OCI-LY1 (cell line): ENCODE measurements around the gene PRG3.

ENCODE experiments used
- H2AFZ ChIP-seq: fragments of 200-600 bp; sonication (generic), shearing (Covaris generic); 2 replicates; pipeline ENCODE4 v1.6.0; 2014; ENCODE audit warnings: antibody characterized with exemption, mild to moderate bottlenecking, low read length
- H3F3A ChIP-seq: fragments of 200-600 bp; sonication (generic), shearing (Covaris generic); 2 replicates; pipeline ENCODE4 v1.6.0; 2014; ENCODE audit warnings: mild to moderate bottlenecking, antibody characterized with exemption, low read length, moderate library complexity; ENCODE audit not compliant: insufficient read depth
- H3K27ac ChIP-seq: fragments of 200-600 bp; sonication (generic); 2 replicates; pipeline ENCODE4 v1.5.1; 2014; ENCODE audit warnings: low read length, mixed run types, mild to moderate bottlenecking, low read depth; ENCODE audit not compliant: poor library complexity, severe bottlenecking
- H3K27me3 ChIP-seq: fragments of 200-600 bp; sonication (generic); 2 replicates; pipeline ENCODE4 v1.6.0; 2014; ENCODE audit warnings: antibody characterized with exemption, mild to moderate bottlenecking, low read length, moderate library complexity; ENCODE audit not compliant: insufficient read depth
- H3K36me3 ChIP-seq: fragments of 200-600 bp; sonication (generic); 2 replicates; pipeline ENCODE4 v1.6.1; 2014; ENCODE audit warnings: mild to moderate bottlenecking, antibody characterized with exemption, low read length, moderate library complexity, mixed read lengths; ENCODE audit not compliant: insufficient read depth
- H3K4me1 ChIP-seq: fragments of 200-600 bp; sonication (generic); 2 replicates; pipeline ENCODE4 v1.5.1; 2014; ENCODE audit warnings: mild to moderate bottlenecking, low read length, moderate library complexity; ENCODE audit not compliant: insufficient read depth, severe bottlenecking
- H3K4me2 ChIP-seq: fragments of 200-600 bp; sonication (generic), shearing (Covaris generic); 2 replicates; pipeline ENCODE4 v1.6.1; 2014; ENCODE audit warnings: low read length
- H3K4me3 ChIP-seq: fragments of 200-600 bp; sonication (generic); 2 replicates; pipeline ENCODE4 v1.5.1; 2014; ENCODE audit warnings: low read length, low read depth, mild to moderate bottlenecking, mixed read lengths; ENCODE audit not compliant: poor library complexity, severe bottlenecking
- H3K79me2 ChIP-seq: fragments of 200-600 bp; shearing (Covaris generic); 2 replicates; pipeline ENCODE4 v1.6.1; 2016; ENCODE audit warnings: mixed run types, low read length, mixed read lengths; ENCODE audit not compliant: insufficient read depth
- H3K9ac ChIP-seq: fragments of 200-600 bp; sonication (generic), shearing (Covaris generic); 2 replicates; pipeline ENCODE4 v1.6.1; 2014; ENCODE audit warnings: mild to moderate bottlenecking, low read length, mixed read lengths
- H3K9me2 ChIP-seq: fragments of 200-600 bp; sonication (generic), shearing (Covaris generic); 2 replicates; pipeline ENCODE4 v1.6.1; 2014; ENCODE audit warnings: low read depth, mild to moderate bottlenecking, low read length, mixed read lengths
- H3K9me3 ChIP-seq: fragments of 200-600 bp; shearing (Covaris generic); 2 replicates; pipeline ENCODE4 v1.6.1; 2014; ENCODE audit warnings: low read length, mixed read lengths
- H4K20me1 ChIP-seq: fragments of 200-600 bp; sonication (generic), shearing (Covaris generic); 2 replicates; pipeline ENCODE4 v1.6.0; 2016; ENCODE audit warnings: mild to moderate bottlenecking, low read length; ENCODE audit not compliant: insufficient read depth
- CTCF ChIP-seq: fragments of 200-600 bp; sonication (generic), shearing (Covaris generic); IDR thresholded peaks from 2 replicates; pipeline ENCODE4 v1.5.1; 2017; ENCODE audit warnings: mild to moderate bottlenecking, antibody characterized with exemption, low read length, moderate library complexity, mixed read lengths
- EZH2 ChIP-seq: fragments of 200-600 bp; sonication (generic), shearing (Covaris generic); IDR thresholded peaks from 2 replicates; pipeline ENCODE4 v1.8.0; 2017; ENCODE audit warnings: borderline replicate concordance, mixed run types, mild to moderate bottlenecking, antibody characterized with exemption, low read length, moderate library complexity, mixed read lengths

PRG3 gene

DNA sequence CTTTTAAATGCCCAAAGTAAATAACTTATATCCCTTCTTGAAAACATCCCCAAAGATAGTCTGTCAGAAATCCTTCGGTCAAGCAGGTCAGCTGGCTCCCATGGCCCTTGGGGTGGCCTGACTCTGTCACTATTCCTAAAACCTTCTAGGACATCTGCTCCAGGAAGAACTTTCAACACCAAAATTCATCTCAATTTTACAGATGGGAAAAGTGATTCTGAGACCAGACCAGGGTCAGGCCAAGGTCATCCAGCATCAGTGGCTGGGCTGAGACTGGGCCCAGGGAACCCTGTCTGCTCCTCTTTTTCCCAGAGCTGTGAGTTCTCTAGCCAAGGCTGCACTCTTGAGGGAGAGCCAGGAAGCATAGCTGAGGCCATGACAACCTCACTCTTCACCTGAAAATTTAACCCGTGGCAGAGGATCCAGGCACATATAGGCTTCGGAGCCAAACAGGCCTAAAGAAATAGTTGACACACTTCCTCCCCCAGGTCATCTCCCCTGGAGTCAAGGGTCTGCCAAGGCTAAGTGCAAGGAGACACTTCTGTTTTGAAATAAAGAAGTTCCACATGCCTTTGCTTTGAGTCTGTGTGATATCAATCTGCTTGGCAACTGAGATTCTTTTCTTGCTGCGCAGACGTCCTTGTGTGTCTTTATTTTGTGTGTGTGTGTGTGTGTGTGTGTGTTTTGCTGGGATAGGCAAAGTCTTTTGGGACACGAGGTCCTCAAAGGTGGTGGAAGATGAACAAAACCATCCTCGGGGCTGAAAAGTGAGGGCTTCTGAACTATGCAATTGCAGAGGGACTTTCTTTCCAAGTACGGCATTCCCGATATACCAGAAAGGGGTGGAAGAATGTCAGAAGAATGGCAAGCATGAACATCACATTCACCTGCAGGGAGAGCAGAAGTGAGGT, 26.3 kb upstream of the PRG3 start:
- TF ChIP-seq CTCF (no peak), EZH2 (no peak)
- Histone ChIP-seq H3K4me2 (no peak overlapping the region), H3K4me3 (no peak overlapping the region), H3K9me2 (no peaks in the 10 kb centered on the region), H3K9me3 (no peaks in the 10 kb centered on the region), H3K9ac (no peak overlapping the region), H3K4me1 (no peaks in the 10 kb centered on the region), H4K20me1 (no peaks in the 10 kb centered on the region), H2AFZ (no peak overlapping the region), H3K36me3 (peaks cover 69% of the 10 kb centered on the region), H3K79me2 (no peaks in the 10 kb centered on the region), H3F3A (no peaks in the 10 kb centered on the region), H3K27ac (no peak overlapping the region), H3K27me3 (no peaks in the 10 kb centered on the region)

- Histone ChIP-seq H3K4me2 (no peak overlapping the region), H2AFZ (no peak overlapping the region), H3K79me2 (no peaks in the 10 kb centered on the region), H3K9ac (no peak overlapping the region), H3K9me2 (no peaks in the 10 kb centered on the region), H3K4me3 (no peak overlapping the region), H3K4me1 (no peaks in the 10 kb centered on the region), H3K27me3 (no peaks in the 10 kb centered on the region), H3K9me3 (no peaks in the 10 kb centered on the region), H4K20me1 (no peaks in the 10 kb centered on the region), H3F3A (no peaks in the 10 kb centered on the region), H3K36me3 (peaks cover 62% of the 10 kb centered on the region), H3K27ac (no peak overlapping the region)
- no peak for TF ChIP-seq CTCF
- TF ChIP-seq EZH2: no peak
Observed at GRCh38 chr11:57406337-57406904, 25.5 kb upstream of the PRG3 start.

- H3K9ac ChIP-seq: no peak overlapping the region
- no peaks in the 10 kb centered on the region for H4K20me1 ChIP-seq
- no peak overlapping the region for H3K4me3 ChIP-seq
- no peak overlapping the region for H3K4me2 ChIP-seq
- H3F3A ChIP-seq: no peaks in the 10 kb centered on the region
- TF ChIP-seq EZH2: no peak
- TF ChIP-seq CTCF: no peak
- no peaks in the 10 kb centered on the region for H3K27me3 ChIP-seq
- H3K9me3 ChIP-seq: no peaks in the 10 kb centered on the region
- H3K4me1 ChIP-seq: no peaks in the 10 kb centered on the region
- no peak overlapping the region for H3K27ac ChIP-seq
- H3K79me2 ChIP-seq: no peaks in the 10 kb centered on the region
- no peak overlapping the region for H2AFZ ChIP-seq
- no peaks in the 10 kb centered on the region for H3K9me2 ChIP-seq
- H3K36me3 ChIP-seq: peaks cover 52% of the 10 kb centered on the region
Observed at GRCh38 chr11:57405271-57405860, 24.4 kb upstream of the PRG3 start.
